NT2/D1 (cell line): ENCODE data around the gene SLC18A3.

Experiments used
- SUZ12 ChIP-seq: IDR thresholded peaks from 2 replicates; pipeline ENCODE4 v1.6.1; 2011; ENCODE audit not compliant: insufficient read length, insufficient read depth; ENCODE audit errors: extremely low read depth
- YY1 ChIP-seq: IDR thresholded peaks from 2 replicates; pipeline ENCODE4 v1.6.1; 2011; ENCODE audit not compliant: insufficient read length, insufficient read depth
- ZNF274 ChIP-seq: IDR thresholded peaks from 2 replicates; pipeline ENCODE4 v1.6.1; 2011; ENCODE audit warnings: mild to moderate bottlenecking, low read depth, low read length

- TF ChIP-seq YY1 (no peak), SUZ12 (no peak), ZNF274 (no peak)
Measured at GRCh38 chr10:49631975-49632374, 21.9 kb downstream of the SLC18A3 start.
